Natural killer cell (primary cell): ENCODE data around the gene TXNL1. TPM values are rescaled to one million over a fixed set of nuclear protein-coding genes. Genes with fewer than 3 reads are reported as not detected.

ENCODE experiments used
- ATAC-seq, 3 donors: fragments of 150-1000 bp in 2 of 3; fragments of 200-7000 bp in 1 of 3; cut with Tn5 transposase; 1 replicate in 1 of 3; 2 replicates in 2 of 3; pipeline ENCODE4 v1.10.0; 2021; ENCODE audit warnings: mild to moderate bottlenecking in 2 of 3, moderate library complexity in 2 of 3
- DNase-seq, 2 donors: peaks; one replicate each; pipeline versions ENCODE4 v3.0.0 to v3.0.0-alpha.2; 2013 to 2021; ENCODE audit warnings: mixed read lengths in 1 of 2
- H3K27ac ChIP-seq: one replicate; pipeline ENCODE4 v1.5.1; 2013; ENCODE audit warnings: mild to moderate bottlenecking, low read length
- H3K27me3 ChIP-seq: one replicate; pipeline ENCODE4 v1.6.1; 2013; ENCODE audit warnings: low read length; ENCODE audit not compliant: control insufficient read depth, insufficient read depth
- H3K36me3 ChIP-seq: one replicate; pipeline ENCODE4 v1.6.1; 2013; ENCODE audit warnings: low read length; ENCODE audit not compliant: control insufficient read depth, insufficient read depth
- H3K4me1 ChIP-seq: one replicate; pipeline ENCODE4 v1.6.1; 2013; ENCODE audit warnings: low read length; ENCODE audit not compliant: control insufficient read depth, insufficient read depth
- H3K4me3 ChIP-seq: one replicate; pipeline ENCODE4 v1.5.1; 2013; ENCODE audit warnings: low read length
- H3K9me3 ChIP-seq: one replicate; pipeline ENCODE4 v1.6.1; 2013; ENCODE audit warnings: low read length; ENCODE audit not compliant: control insufficient read depth, insufficient read depth
- H3K27ac Mint-ChIP-seq, 2 donors: one replicate each; pipeline ENCODE4 v1.8.0; 2022; ENCODE audit warnings: mild to moderate bottlenecking in 2 of 2, mixed read lengths in 2 of 2, moderate library complexity in 1 of 2
- H3K27me3 Mint-ChIP-seq, 2 donors: one replicate each; pipeline ENCODE4 v1.8.0; 2022; ENCODE audit warnings: low read depth in 2 of 2, mixed read lengths in 2 of 2
- H3K36me3 Mint-ChIP-seq: one replicate; pipeline ENCODE4 v1.8.0; 2022; ENCODE audit warnings: mixed read lengths
- H3K4me1 Mint-ChIP-seq, 2 donors: one replicate each; pipeline ENCODE4 v1.8.0; 2022; ENCODE audit warnings: mixed read lengths in 2 of 2
- H3K4me3 Mint-ChIP-seq: one replicate; pipeline ENCODE4 v1.8.0; 2022; ENCODE audit warnings: mild to moderate bottlenecking, moderate library complexity, mixed read lengths
- H3K9me3 Mint-ChIP-seq, 2 donors: one replicate each; pipeline ENCODE4 v1.8.0; 2022; ENCODE audit warnings: mixed read lengths in 2 of 2
- WGBS: methylation state at CpG from one replicate; pipeline ENCODE4 v1.1.7; 2013; ENCODE audit warnings: missing lambda C conversion rate; ENCODE audit not compliant: insufficient coverage; 5-methylcytosine and 5-hydroxymethylcytosine counted together
- intact Hi-C: fragments of 100-400 bp; cut with micrococcal nuclease; formaldehyde crosslinking; loops from one replicate; pipeline ENCODE4 v1.14.2; 2022
- total RNA-seq, 4 donors: library from RNA; stranded (reverse); fragments of 120-200 nt in 1 of 4; gene quantifications; one replicate each; pipeline versions ENCODE4 v1.2.3 to v1.2.4, GENCODE V29; 2013 to 2022
- TF ChIP-seq, protein P1 (sequence below): fragments of 200-600 bp; IDR thresholded peaks from one replicate; pipeline ENCODE4 v1.8.0; 2022; ENCODE audit warnings: antibody characterized with exemption

Gene TXNL1
- total RNA-seq, 3 donors from 2014 or later (not counting 1 experiment from before 2014, with no cell fraction given), result 43.2 to 44.8 (median 44.0) TPM

- TF ChIP-seq, protein P1, sequence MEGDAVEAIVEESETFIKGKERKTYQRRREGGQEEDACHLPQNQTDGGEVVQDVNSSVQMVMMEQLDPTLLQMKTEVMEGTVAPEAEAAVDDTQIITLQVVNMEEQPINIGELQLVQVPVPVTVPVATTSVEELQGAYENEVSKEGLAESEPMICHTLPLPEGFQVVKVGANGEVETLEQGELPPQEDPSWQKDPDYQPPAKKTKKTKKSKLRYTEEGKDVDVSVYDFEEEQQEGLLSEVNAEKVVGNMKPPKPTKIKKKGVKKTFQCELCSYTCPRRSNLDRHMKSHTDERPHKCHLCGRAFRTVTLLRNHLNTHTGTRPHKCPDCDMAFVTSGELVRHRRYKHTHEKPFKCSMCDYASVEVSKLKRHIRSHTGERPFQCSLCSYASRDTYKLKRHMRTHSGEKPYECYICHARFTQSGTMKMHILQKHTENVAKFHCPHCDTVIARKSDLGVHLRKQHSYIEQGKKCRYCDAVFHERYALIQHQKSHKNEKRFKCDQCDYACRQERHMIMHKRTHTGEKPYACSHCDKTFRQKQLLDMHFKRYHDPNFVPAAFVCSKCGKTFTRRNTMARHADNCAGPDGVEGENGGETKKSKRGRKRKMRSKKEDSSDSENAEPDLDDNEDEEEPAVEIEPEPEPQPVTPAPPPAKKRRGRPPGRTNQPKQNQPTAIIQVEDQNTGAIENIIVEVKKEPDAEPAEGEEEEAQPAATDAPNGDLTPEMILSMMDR, result no peak
- 80% methylated on average over 5 of the region's 7 CpGs for WGBS
- no peak for DNase-seq
- no peak overlapping the region for H3K27ac ChIP-seq
- H3K4me1 ChIP-seq, result no peaks in the 10 kb centered on the region
- peak overlapping the region in 1 of 2 donors; percentile 1 for H3K27ac Mint-ChIP-seq
- H3K27me3 Mint-ChIP-seq, result no peaks in the 10 kb centered on the region
- intact Hi-C loops, result no loop called here
- no peaks in the 10 kb centered on the region for H3K9me3 Mint-ChIP-seq
- peaks cover 25% of the 10 kb centered on the region for H3K36me3 Mint-ChIP-seq
- peaks cover 59% of the 10 kb centered on the region for H3K36me3 ChIP-seq
- no peaks in the 10 kb centered on the region for H3K9me3 ChIP-seq
- H3K4me3 Mint-ChIP-seq, result no peak overlapping the region
- no peak overlapping the region for H3K4me3 ChIP-seq
- no peaks in the 10 kb centered on the region for H3K27me3 ChIP-seq
- ATAC-seq, result no peak
- peaks cover 6 to 13% of the 10 kb centered on the region in 2 donors for H3K4me1 Mint-ChIP-seq
These were observed 22.5 kb downstream of the TXNL1 start for GRCh38 chr18:56615738-56616520.

GRCh38 chr18:56606618-56607017 lies 31.8 kb downstream of the TXNL1 start:
- Histone ChIP-seq H3K36me3 (peaks cover 46% of the 10 kb centered on the region), H3K4me1 (no peaks in the 10 kb centered on the region), H3K27me3 (no peaks in the 10 kb centered on the region), H3K9me3 (no peaks in the 10 kb centered on the region), H3K4me3 (no peak overlapping the region), H3K27ac (no peak overlapping the region)
- DNase-seq (no peak), ATAC-seq (no peak)
- H3K36me3 Mint-ChIP-seq, result peaks cover 6% of the 10 kb centered on the region
- TF ChIP-seq, protein P1, result no peak
- no peaks in the 10 kb centered on the region for H3K4me1 Mint-ChIP-seq
- H3K9me3 Mint-ChIP-seq, result no peaks in the 10 kb centered on the region
- no peak overlapping the region for H3K27ac Mint-ChIP-seq
- H3K4me3 Mint-ChIP-seq, result no peak overlapping the region
- intact Hi-C loops, result no loop called here
- WGBS, result 92% methylated on average over 1 of the region's 2 CpGs
- no peaks in the 10 kb centered on the region for H3K27me3 Mint-ChIP-seq

DNA sequence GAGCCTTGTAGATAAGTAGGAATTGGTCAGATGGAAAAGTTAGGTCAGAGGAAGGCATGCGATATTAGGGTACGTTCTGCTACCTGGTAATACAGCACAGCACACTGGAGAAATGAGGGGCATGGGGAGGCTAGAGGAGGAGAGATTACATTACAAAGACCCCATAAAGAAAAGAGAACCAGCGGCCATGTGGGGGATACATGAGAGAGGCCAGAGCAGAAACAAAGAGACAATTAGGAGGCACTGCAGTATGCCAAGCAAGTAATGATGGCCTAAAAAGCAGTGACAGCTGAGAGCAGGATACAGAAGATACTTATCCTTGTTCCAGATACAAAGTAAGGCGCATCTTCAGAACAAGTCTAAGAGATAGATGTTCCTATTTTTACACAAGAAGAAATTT lies 40.0 kb downstream of the TXNL1 start:
- H3K27ac Mint-ChIP-seq, result no peak overlapping the region
- H3K4me3 ChIP-seq, result no peak overlapping the region
- DNase-seq, result no peak
- no peak for ATAC-seq
- no peaks in the 10 kb centered on the region for H3K9me3 Mint-ChIP-seq
- 97% methylated on average over 3 of the region's 4 CpGs for WGBS
- H3K27me3 Mint-ChIP-seq, result no peaks in the 10 kb centered on the region
- peaks cover 10% of the 10 kb centered on the region for H3K36me3 ChIP-seq
- H3K4me3 Mint-ChIP-seq, result no peak overlapping the region
- H3K4me1 ChIP-seq, result no peaks in the 10 kb centered on the region
- H3K27me3 ChIP-seq, result no peaks in the 10 kb centered on the region
- H3K9me3 ChIP-seq, result no peaks in the 10 kb centered on the region
- intact Hi-C loops, result no loop called here
- no peaks in the 10 kb centered on the region for H3K4me1 Mint-ChIP-seq
- H3K27ac ChIP-seq, result no peak overlapping the region
- TF ChIP-seq, protein P1, result no peak
- no peaks in the 10 kb centered on the region for H3K36me3 Mint-ChIP-seq

GRCh38 chr18:56593906-56594305 lies 44.5 kb downstream of the TXNL1 start:
- no peaks in the 10 kb centered on the region for H3K4me1 ChIP-seq
- no peaks in the 10 kb centered on the region for H3K9me3 ChIP-seq
- intact Hi-C loops, result no loop called here
- Mint-ChIP-seq H3K27me3 (no peaks in the 10 kb centered on the region), H3K4me1 (no peaks in the 10 kb centered on the region), H3K36me3 (no peaks in the 10 kb centered on the region), H3K4me3 (no peak overlapping the region), H3K27ac (no peak overlapping the region), H3K9me3 (no peaks in the 10 kb centered on the region)
- no peak overlapping the region for H3K4me3 ChIP-seq
- H3K36me3 ChIP-seq, result no peaks in the 10 kb centered on the region
- DNase-seq (no peak), ATAC-seq (no peak)
- H3K27ac ChIP-seq, result no peak overlapping the region
- TF ChIP-seq, protein P1, result no peak
- H3K27me3 ChIP-seq, result no peaks in the 10 kb centered on the region
- 100% methylated on average over 3 of the region's 4 CpGs for WGBS
